Skeletal muscle cell (primary cell): ENCODE measurements around the gene PABPC1L.

Source experiments
- DNase-seq: peaks from one replicate; pipeline ENCODE4 v3.0.0-alpha.2; 2010; ENCODE audit warnings: low read depth
- H3K4me3 ChIP-seq: 2 replicates; pipeline ENCODE4 v1.5.1; 2011; ENCODE audit warnings: low read depth, mild to moderate bottlenecking, control low read depth, low read length, moderate library complexity

Gene PABPC1L

GRCh38 chr20:44962483-44962882 is 52.6 kb downstream of the PABPC1L start:
- no peak overlapping the region for H3K4me3 ChIP-seq
- DNase-seq: no peak

DNA sequence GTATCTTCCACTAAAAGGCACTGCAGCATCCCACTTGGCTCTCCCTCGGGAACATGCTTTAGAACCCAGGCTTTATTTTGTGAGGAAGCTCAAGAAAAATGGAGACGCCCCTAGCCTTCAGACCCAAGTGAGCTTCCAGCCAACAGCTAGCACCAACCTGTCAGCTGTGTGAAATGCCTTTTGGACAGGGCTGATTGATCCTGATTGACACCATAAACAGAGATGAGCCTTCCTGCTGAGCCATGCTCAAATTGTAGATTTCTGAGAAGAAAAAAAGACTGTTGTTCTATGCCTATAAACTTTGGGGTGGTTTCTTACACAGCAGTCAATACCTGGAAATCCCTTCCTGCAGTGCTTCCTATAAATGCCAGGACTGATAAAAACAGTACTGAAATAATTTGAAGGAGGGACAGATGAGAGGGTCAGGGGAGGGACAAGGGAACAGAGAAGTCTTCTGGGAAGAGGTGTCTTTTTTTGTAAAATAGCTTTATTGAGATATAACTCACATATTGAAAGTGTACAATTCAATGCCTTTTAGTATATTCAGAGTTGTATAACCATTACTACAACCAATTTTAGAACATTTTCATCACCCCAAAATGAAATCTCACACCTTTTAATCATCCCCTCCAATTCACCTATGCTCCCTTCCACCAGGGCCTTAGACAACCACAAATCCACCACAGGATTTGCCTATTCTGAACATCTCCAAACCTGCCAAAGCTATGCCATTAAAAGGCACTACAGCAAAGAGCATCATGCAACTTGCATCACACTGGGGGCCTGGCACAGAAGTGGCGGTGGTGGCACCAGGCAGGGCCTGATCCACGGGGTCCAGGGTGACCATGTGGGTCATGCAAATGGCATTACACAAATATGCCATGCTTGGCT is 53.7 kb downstream of the PABPC1L start:
- H3K4me3 ChIP-seq: no peak overlapping the region
- DNase-seq: no peak

DNA sequence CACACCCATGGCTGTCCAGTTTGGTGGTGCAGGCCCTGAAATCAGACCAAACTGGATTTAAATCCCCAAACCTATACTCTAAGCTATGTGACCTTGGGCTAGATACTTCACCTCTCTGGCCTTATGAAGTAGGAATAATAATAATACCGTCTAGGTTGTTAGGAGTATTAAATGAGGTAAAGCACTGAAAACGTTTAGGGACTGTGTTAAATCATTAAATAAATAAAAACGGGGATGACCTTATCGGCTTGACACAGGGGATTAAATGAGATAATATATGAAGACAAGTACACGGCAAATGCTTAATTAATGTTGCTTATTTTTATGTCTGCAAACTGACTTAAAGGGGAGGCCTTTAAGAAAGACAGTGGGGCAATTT is 55.8 kb downstream of the PABPC1L start:
- peak overlapping the region; percentile 96 for H3K4me3 ChIP-seq

GRCh38 chr20:44966030-44966961 is 56.4 kb downstream of the PABPC1L start, which contains the start of gene STK4:
TSS of gene STK4 (plus strand) at chr20:44966512. CDS start at chr20:44966569, 57 bp downstream.
- H3K4me3 ChIP-seq: peak within 1 kb of the TSS; percentile 96
- peak; percentile 66 for DNase-seq

More for the DNA sequence above, 55.8 kb downstream of the PABPC1L start:
- DNase-seq: no peak

GRCh38 chr20:44967207-44967807 is 57.4 kb downstream of the PABPC1L start:
- H3K4me3 ChIP-seq: peak overlapping the region; percentile 96
- no peak for DNase-seq

- DNase-seq: no peak
- H3K4me3 ChIP-seq: no peak overlapping the region
These were observed 59.5 kb downstream of the PABPC1L start for GRCh38 chr20:44969300-44969894.

GRCh38 chr20:44970243-44970757 is 60.4 kb downstream of the PABPC1L start:
- H3K4me3 ChIP-seq: no peak overlapping the region
- DNase-seq: no peak

DNA sequence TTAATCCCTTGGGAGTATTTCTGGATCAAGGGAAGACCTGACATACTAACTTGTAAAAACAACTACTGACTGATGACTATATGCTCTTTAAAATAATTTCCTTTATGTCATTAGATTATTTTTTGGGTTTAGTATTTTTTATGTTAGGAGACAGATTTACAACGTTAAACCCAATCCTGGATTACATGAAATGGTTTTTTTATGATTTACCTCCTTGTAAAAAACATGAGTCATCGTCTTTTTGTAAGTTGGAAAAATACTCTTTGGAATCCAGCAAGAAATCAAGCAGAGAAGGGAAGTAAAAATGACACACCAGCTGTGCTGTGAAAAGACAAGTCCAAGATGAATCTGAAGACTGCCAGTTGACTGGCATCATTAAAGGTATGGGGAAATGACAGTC is 63.2 kb downstream of the PABPC1L start:
- no peak for DNase-seq
- no peak overlapping the region for H3K4me3 ChIP-seq

DNA sequence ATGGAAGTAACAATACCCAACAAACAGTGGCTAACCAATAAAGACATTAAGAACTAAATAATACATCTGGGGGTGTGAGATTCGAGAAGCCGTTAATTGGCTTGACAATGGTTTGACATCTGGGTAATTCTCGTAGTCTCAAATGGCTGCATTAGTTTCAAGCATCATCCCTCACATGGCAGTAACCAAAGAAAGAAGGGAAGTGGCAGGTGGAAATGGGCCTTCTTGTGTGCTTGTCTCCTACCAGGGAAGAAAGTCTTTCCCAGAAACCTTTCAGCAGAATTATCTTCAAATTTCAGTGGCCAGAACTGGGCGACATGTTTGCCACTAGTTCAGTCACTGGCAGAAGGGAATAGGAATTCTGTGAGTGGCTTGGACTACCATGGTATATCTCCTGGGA is 66.8 kb downstream of the PABPC1L start:
- no peak for DNase-seq
- no peak overlapping the region for H3K4me3 ChIP-seq

- no peak overlapping the region for H3K4me3 ChIP-seq
- no peak for DNase-seq
These were observed 69.3 kb downstream of the PABPC1L start for GRCh38 chr20:44979090-44979621.

- no peak for DNase-seq
- H3K4me3 ChIP-seq: no peak overlapping the region
These were observed 72.0 kb downstream of the PABPC1L start for GRCh38 chr20:44981736-44982406.

DNA sequence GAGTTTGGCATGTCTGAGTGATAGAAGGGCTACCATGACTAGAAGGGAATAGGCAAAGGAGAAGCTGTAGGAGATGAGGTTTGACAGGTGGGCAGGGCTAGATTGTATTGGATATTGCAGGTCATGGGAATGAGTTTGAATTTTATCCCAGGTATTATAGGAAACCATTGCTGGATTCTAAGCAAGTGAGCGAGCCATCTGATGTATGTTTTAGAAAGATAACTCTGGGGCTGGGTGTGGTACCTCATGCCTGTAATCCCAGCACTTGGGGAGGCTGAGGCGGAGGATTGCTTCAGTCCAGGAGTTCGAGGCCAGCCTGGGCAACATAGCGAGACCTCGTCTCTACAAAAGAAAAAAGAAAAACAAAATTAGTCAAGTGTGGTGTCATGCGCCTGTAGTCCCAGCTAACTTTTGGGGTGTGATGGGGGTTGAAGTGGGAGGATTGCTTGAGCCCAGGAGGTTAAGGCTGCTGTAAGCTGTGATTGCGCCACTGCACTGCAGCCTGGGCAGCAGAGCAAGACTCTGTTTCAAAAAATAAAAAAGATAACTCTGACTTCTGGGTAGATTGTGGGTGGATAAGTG is 73.3 kb downstream of the PABPC1L start:
- H3K4me3 ChIP-seq: no peak overlapping the region
- no peak for DNase-seq

GRCh38 chr20:44988631-44989171 is 78.8 kb downstream of the PABPC1L start:
- H3K4me3 ChIP-seq: no peak overlapping the region
- no peak for DNase-seq
